HPDE6-E6E7 (cell line): ENCODE measurements around the gene SERPINA5.
"Not testable (repeated sequence)": the region's sequence is repeated elsewhere in the genome, so short reads cannot be mapped to it uniquely, and the experiment has no call there.

ENCODE experiments used
- DNase-seq: peaks from one replicate; pipeline ENCODE4 v3.0.0; 2011; ENCODE audit warnings: missing footprints; ENCODE audit errors: extremely low spot score

The SERPINA5 gene

DNA sequence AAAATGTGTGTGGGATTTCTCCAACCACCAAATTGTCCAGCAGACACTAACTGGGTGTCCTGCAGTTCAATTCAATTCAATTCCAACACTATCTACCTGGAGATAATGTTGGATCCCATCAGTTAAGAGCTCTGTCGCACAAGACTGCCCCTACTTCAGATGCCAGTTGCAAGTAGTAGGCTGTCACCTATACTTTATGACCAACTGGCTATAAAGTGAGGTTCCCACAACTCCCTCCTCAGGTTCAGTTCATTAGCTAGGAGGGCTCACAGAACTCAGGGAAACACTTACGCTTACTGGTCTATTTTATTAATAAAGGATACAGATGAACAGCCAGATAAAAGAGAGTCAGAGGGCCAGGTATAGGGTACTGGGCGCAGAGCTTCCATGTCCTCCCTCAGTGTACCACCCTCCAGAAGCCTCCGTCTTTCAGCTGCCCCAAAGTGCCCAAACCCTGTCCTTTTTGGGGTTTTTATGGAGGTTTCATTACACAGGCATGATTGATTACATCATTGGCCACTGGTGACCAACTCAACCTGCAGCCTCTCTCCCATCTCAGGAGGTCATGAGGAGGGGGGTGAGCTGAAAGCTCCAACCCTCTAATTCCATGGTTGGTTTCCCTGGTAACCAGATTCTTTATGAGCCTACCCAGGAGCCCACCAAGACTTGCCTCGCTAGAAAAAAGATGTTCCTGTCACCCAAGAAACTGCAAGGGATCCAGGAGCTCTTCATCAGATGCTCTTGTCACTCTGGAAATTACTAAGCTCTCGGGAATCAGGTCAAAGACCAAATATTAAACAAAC lies 7.5 kb upstream of the SERPINA5 start:
- DNase-seq = no peak

DNA sequence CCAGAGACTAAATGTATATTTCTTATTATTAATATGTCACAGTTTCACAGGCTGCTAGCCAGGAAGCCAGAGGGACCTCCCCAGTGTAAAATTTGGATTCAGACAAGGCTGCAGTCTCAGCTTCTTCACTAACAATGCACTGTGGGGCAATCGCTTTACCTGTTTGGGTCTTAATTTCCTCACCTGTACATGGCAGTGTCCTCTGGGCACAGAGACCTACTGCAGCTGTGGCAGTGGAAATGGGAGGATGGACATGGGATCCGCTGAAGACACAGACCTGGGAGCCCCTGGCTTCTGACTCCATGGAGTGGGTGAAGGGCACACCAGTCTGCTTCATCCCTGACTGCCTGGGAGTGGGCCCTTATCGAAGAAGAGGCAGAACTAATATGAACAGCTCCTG lies 6.9 kb upstream of the SERPINA5 start:
- no peak for DNase-seq

DNA sequence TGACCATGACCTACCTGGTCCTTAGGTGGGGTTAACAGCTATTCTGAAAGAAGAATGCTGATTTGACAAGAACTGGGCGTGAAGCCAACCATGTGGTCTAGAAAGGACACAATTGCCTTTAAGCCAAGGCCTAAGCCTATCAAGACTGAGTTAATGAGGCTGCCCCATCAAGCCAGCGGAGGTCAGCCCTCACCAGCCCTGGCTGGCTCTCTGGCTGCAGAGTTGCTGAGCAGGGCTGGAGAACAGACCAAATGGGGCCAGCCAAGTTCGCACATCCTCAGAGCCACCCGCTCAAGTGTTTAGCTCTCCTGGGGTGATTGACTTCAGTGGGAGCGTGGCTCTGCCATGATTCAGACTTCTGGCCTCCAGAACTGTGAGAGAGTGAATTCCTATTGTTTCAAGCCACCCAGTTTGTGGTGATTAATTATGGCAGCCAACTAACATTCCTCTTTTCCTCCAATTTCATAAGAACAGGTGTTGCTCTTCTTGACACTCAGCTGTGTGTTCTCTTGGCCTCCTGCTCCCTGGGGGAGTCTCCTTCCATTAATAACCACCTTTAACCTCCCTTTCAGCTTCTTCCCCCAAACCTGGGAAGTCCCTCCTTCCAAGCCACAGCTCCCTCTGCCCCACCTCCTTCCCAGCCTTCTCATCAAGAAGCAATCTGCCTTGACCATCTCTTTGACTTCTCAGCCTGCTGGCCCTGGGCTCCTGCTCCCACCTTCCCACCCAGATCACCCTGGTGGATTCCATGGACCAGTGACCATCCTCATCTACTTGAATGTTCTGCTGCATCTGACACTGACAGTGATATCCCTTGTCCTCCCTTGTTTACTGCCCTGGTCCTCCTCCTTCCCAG lies 5.3 kb upstream of the SERPINA5 start:
- DNase-seq = no peak

DNA sequence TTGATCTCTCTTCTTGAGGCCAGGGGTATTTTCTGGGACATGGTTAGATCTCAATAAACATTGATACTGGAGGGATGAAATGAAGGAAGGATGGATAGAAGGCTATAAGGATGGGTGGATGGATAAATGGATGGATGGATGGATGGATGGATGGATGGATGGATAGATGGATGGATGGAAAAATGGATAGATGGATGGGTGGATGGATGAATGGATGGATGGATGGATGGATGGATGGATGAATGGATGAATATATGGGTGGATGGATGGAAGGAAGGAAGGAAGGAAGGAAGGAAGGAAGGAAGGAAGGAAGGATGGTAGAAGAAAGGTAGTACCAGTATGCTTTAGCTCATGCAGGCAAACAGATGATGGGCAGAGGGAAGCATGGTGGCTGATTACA lies 3.8 kb upstream of the SERPINA5 start:
- not testable (repeated sequence) for DNase-seq

DNA sequence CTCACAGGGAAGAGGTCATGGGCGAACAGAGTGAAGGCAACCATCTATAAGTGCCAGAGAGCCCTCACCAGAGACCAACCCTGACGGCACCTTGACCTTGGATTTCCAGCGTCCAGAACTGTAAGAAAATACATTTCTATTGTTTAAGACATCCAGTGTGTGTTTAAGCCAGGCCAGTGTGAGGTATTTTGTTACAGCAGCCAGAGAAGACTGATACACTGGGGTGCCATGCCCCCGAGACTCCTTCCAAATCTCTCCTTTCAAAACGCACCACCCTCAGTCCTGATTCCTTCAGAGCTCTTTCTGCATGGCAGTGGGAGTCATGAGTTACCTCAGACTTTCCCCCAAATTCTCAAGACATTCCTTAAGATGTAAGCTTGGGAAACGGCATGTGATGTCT lies 2.5 kb upstream of the SERPINA5 start:
- DNase-seq = no peak

DNA sequence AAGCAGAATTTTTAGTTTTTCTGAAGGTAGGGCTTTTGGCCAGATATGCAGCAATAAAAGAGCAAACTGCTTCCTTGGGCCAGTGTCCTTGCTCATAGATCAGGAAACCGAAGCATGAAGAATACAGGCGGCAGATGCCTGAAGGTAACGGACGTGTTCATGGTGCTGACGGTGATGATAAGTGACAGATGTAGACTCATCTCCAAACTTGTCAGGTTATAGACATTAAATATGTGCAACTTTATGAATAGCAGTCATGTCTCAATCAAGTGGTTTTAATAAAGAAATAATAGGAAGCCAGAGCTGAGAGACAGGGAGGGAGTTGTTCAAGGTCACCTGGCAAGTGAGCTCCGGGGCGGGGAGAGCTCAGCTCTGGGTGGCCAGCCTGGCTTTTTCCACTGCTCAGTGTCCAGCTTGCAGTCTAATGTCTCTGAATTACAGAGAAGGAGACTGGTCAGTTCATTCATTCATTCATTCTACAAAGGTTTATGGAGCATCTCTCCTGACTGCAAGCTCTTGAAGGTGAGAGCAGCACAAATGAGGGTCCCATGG lies 1.0 kb downstream of the SERPINA5 start:
- no peak for DNase-seq

DNA sequence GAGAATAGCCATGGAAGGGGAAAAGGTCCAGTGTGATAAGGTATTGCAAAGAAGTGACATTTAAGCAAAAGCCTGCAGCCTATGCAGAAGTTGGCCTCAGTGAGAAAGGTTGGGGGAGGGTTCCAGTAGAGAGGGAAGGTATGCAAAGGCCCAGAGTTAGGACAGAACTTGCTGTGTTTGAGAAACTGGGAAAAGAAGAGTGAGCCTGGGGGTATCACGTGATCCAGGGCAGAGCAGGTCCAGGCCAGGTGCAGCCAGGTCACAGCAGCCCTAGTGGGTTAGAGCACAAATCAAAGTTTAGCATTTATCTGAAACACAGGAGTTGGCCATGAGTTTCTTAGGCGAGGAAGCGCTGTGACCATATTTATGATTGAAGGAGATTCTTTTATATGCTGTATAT lies 1.6 kb downstream of the SERPINA5 start:
- DNase-seq = no peak

DNA sequence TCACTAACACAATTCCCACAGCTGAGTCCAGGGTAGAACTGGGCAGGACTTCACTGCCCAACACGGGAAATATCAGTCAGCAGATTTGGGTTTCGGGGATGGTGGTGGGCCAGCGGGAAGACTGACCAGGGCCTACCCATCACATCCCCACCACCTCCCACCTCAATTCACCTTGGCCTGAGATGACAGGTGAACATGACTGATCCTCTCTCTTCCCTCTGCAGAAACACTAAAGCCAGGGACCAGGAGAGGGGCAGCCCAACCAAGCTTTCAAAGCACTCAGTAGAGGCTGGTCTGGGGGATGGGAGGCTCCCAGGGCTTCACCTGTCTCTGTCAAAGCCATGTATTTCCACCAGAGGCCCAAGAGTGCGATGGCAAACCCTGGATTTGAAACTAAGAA lies 2.3 kb downstream of the SERPINA5 start:
- no peak for DNase-seq

DNA sequence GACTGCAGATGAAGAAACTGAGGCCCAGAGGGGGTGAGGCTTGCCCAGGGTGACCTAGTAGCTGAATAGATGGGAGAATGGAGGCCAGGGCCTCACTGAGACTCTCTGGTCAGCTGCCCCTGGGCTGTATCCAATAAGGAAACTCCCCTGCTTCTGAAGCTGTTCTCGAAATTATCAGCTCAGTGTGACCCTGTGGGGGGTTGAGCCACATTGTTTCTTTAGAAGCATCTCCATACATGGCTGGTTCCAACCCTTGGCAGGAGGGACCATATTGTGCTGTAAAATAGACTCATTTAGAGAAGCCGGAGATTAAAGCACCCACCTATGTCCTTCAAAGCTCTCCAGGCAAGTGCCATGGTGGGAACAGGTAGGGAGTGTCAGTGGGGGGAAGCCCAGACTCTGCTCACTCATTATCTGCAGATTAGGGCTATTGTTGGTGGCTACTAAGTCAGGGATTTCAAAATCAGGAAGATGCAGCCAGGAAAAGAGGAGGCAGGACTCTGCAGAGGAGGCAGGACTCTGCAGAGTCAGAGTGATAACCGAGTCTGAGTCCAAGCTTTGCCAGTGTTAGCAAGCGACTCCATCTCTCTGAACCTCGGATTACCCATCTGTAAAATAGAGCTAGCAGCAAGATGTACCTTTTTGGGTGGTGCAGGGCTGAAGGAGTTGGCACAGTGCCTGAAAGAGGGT lies 3.5 kb downstream of the SERPINA5 start:
- DNase-seq = no peak

DNA sequence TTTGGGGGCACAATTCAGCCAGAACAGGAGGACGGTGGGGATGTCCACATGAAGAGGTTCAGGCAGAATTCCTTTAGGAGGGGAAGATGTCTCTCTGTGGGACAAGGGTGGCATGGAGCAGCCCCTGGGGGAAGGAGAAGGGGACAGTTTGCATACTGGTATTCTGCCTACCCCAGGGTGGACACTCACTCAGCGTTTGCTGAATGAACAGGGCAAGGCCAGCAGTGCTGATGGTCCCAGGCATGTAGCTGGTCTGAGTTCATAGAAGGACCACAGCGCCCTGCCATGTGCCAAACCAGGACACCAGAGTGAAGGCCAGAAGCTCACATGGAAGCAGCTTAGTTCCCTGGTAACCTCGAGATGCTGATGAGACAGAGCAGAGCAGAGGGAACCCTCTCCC lies 5.4 kb downstream of the SERPINA5 start:
- DNase-seq = no peak

DNA sequence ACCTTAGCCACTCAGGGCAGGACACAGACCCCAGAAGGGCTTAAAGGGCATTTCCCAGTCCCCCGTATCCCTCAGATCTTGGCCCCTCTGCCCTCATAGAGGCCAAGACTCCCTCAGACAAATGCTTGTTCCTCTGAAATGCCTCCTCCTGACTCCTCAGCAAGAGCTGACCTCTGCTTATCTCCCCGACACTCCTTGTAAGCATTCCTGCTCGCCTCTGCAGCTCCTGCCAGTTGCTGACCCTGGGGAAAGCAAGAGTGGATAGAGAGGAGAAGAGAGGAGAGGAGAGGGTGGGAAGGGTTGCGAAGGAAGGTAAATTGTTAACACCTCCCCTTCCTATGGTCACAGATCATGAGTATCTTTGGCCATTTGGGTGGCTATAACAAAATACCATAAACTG lies 7.1 kb downstream of the SERPINA5 start:
- no peak for DNase-seq

DNA sequence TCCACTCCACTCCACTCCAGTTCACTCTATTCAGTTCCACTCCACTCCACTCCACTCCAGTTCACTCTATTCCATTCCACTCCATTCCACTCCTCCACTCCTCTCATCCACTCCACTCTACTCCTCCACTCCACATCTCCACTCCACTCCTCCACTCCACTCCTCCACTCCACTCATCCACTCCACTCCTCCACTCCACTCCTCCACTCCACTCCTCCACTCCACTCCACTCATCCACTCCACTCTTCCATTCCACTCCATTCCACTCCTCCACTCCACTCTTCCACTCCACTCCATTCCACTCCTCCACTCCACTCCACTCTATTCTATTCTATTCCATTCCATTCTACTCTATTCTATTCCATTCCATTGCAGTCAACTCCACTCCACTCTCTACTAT lies 9.8 kb downstream of the SERPINA5 start:
- no peak for DNase-seq

DNA sequence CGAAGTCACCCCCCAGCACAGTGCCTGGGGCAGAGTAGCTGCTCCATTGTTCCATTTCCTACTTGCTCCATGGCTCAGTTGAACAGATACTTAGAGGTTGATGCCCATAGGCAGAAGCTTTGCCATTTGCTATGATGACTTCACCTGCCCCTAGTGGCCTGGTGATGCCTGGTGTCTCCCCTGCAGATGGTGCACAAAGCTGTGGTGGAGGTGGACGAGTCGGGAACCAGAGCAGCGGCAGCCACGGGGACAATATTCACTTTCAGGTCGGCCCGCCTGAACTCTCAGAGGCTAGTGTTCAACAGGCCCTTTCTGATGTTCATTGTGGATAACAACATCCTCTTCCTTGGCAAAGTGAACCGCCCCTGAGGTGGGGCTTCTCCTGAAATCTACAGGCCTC lies 10.6 kb downstream of the SERPINA5 start:
- no peak for DNase-seq

DNA sequence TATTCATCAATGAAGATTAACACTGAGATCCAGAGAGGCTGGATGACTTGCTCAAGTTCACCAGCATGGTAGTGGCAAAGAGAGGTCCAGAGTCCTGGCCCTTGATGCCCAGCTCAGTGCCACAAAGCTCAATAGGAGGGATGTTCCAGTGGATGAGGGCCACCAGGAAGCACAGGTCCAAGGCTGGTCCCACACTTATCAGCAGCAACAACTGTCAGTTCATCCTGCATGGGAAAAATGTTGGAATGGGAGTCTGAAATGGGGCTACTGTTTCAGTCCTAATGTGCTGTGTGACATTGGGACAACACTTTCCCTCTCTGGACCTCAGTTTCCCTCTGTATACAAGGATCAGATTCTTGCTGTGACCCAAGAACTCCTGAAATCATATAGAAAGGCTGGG lies 11.2 kb downstream of the SERPINA5 start:
- DNase-seq = no peak

DNA sequence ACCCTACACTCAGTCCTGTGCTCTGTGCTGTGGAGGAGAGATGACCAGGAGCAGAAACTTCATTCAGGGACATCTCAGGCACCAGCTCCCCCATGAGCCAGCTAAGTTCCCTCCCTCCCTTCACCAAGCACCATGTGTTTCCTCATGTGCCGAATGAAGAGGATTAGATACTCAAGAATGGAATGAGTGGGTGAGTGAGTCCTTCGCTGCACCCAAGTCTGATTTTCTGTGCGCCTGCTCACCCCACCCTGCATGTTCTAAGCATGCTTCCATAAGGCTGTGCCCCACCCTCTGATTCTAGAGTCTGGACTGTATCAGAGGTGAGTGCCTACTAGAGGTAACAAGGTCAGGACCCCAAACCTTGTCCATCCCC lies 12.1 kb downstream of the SERPINA5 start:
- no peak for DNase-seq

DNA sequence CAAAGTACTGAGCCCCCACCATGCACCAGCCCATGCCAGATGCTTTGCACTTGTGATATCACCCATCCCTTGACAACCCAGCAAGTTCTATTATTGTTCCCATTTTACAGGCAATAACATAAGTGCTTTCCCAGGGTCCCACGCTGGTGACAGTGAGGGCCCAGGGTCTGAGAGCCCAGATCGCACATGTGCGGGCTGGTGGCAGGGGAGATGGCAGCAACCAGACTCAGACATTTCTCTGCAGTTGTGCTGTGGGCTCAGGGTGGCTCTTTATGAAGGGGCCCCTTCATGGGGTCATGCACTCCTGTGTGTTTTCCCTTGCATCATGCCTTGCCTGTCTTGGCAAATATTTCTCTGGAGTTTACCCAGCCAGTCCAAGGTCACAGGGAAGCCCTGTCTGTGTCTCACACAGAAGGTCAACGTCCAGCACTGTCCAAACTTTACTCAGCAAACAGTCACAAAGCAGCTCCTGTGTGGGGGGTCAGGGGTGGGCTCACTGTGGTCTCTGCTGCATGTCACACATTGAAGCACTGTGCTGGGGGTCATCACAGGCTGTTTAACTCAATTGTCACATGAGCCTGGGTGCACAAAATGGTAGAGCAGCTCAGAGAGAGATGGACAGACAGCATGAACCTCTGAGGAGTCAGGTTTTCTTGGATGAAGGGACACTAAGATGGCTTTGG lies 12.7 kb downstream of the SERPINA5 start:
- DNase-seq = no peak

DNA sequence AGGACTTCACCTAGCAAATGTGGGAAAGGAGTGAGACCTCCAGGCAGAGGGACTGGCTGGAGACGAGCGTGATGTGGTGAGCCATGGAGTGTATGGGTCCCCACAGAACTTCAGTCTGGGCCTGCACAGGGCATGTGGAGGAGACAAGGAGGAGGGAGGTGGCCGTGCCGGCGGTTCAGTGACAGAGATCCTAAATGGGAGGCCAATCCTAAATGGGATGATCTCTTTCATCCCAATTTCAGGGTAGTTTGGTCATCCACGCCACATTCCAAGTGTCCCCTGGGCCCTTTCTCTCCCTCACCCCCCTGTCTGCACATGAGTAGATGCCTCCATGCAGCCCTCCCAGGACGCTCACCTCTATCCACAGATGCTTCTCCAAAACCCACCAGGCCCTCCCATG lies 13.2 kb downstream of the SERPINA5 start:
- no peak for DNase-seq

DNA sequence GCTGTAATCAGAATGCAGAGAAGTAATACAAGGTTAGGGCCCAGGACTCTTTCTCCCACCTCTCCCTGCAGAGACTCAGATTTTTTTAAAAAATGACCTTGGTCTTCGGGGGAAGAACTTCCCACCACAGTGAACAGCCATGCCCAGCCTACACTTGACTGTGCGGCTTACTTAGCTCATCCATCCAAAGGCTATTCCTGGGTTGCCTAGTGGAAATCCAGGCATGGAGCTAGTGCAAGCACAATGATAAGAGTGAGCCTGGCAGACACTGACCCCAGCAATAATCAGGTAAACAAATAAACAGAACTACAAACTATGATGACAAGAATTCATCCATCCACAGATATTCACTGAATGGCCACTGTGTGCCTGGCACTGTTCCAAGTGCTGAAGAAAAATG lies 14.7 kb downstream of the SERPINA5 start:
- no peak for DNase-seq

DNA sequence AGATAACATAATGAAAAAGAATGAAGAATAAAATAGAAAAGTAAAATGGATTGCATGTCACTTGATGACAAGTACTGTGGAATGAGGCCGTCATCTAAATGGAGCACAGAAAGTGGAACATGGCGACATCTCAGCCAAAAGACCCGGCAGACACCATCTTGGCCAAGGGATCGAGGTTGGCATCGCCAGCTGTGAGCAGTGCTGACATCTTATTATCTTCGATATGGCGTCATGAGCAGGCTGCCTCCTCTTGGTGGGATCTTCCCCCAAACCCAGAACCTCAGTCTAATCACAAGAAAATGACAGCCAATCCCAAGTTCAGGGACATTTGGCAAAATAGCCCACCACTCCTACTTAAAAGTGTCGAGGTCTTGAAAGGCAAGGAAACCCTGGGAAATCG lies 15.1 kb downstream of the SERPINA5 start:
- no peak for DNase-seq

DNA sequence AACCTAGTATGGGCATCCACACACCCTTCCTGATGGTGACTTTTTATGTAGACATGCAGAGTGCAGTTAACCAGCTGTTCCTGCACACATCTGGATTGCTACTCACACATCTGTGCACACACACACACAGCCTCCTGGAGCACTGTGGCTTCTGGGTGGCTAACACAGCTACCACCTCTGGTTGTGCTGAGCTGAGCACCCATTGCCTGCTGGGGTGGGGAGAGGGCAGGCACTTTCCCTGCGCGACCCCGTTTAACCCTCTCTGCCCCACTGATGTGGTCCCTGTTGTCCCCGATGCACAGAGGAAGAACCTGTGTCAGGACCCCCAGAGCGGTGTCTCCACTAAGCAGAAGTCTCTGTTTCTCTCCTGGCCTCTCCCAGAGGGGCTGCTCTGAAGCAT lies 16.6 kb downstream of the SERPINA5 start:
- no peak for DNase-seq

DNA sequence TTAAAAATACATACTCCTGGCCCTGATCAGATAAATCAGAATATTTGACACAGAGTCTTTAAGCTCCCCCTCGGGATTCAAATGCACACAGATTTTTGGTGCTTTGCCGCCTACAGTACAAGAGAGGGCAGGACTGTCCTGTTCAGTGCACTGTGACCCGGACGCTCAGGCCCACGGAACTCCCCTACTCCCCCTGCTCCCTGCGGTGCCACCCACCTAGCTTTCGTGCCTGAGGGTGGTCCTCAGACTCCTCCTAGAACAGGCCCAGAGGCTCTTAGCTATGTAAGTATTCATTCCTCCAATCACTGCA lies 17.2 kb downstream of the SERPINA5 start:
- no peak for DNase-seq
